Loucy (cell line): ENCODE data around the gene RIPOR3.
"Not testable (repeated sequence)": the region's sequence is repeated elsewhere in the genome, so short reads cannot be mapped to it uniquely, and the experiment has no call there.

Experiments
- CTCF ChIP-seq: fragments of 200-600 bp; sonication (generic); conservative IDR thresholded peaks from 2 replicates; pipeline ENCODE4 v1.5.1; 2014; ENCODE audit warnings: mild to moderate bottlenecking, antibody characterized with exemption, low read length
- EZH2phosphoT487 ChIP-seq: fragments of 200-600 bp; IDR thresholded peaks from 2 replicates; pipeline ENCODE4 v1.6.1; 2018; ENCODE audit warnings: antibody characterized with exemption, mild to moderate bottlenecking, moderate library complexity, borderline replicate concordance

GRCh38 chr20:50714426-50714825 is 23.1 kb upstream of the RIPOR3 start:
- not testable (repeated sequence) for TF ChIP-seq CTCF, EZH2phosphoT487
